Heart right ventricle (tissue), 16 donors: ENCODE data around the gene SNTB2. TPM values are rescaled to one million over a fixed set of nuclear protein-coding genes. Genes with fewer than 3 reads are reported as not detected.

Experiments used
- ATAC-seq, 8 donors: fragments of 200-7000 bp; cut with Tn5 transposase; one replicate each; pipeline ENCODE4 v1.9.1; 2020; ENCODE audit warnings: mild to moderate bottlenecking in 8 of 8, moderate library complexity in 8 of 8, moderate number of reproducible peaks in 1 of 8
- DNase-seq, 2 donors: peaks; one replicate each; pipeline ENCODE4 v3.0.0-alpha.2; 2020
- H3K27ac ChIP-seq, 10 donors: fragments of 200-600 bp; sonication (generic) in 2 of 10; one replicate each; pipeline versions ENCODE4 v1.5.0 to v1.8.0; 2020 to 2022; ENCODE audit warnings: mild to moderate bottlenecking in 3 of 10
- H3K27me3 ChIP-seq, 7 donors: fragments of 200-600 bp; one replicate each; pipeline ENCODE4 v1.8.0; 2021 to 2022; ENCODE audit warnings: mild to moderate bottlenecking in 2 of 7
- H3K36me3 ChIP-seq, 9 donors: fragments of 200-600 bp; sonication (generic) in 1 of 9; one replicate each; pipeline versions ENCODE4 v1.5.0 to v1.8.0; 2020 to 2022; ENCODE audit warnings: mild to moderate bottlenecking in 2 of 9
- H3K4me1 ChIP-seq, 9 donors: fragments of 200-600 bp; sonication (generic) in 1 of 9; one replicate each; pipeline versions ENCODE4 v1.5.0 to v1.8.0; 2020 to 2022; ENCODE audit warnings: mild to moderate bottlenecking in 4 of 9
- H3K4me3 ChIP-seq, 10 donors: fragments of 200-600 bp; sonication (generic) in 2 of 10; one replicate each; pipeline versions ENCODE4 v1.5.0 to v1.8.0; 2020 to 2022; ENCODE audit warnings: mild to moderate bottlenecking in 7 of 10, moderate library complexity in 2 of 10
- H3K9me3 ChIP-seq, 11 donors: fragments of 200-600 bp in 10 of 11; sonication (generic) in 2 of 11; one replicate each; pipeline versions ENCODE4 v1.5.0 to v1.8.0; 2013 to 2022; ENCODE audit warnings: mild to moderate bottlenecking in 2 of 11, control low read depth in 1 of 11, moderate library complexity in 1 of 11
- CTCF ChIP-seq, 9 donors: fragments of 200-600 bp; sonication (generic) in 2 of 9; IDR thresholded peaks; one replicate each; pipeline versions ENCODE4 v1.5.0 to v1.8.0; 2021 to 2022; ENCODE audit warnings: antibody characterized with exemption in 9 of 9, mild to moderate bottlenecking in 5 of 9, moderate library complexity in 1 of 9
- WGBS, 2 donors: extraction: QIAGEN DNeasy Blood & Tissue Kit; methylation state at CpG; one replicate each; pipeline ENCODE4 v1.1.7; 2013; ENCODE audit warnings: inconsistent platforms in 1 of 2; 5-methylcytosine and 5-hydroxymethylcytosine counted together
- intact Hi-C, 10 donors: fragments of 100-400 bp; cut with DNase I; formaldehyde crosslinking; loops; one replicate each; pipeline versions ENCODE4 v1.11.1 to v1.14.2; 2022
- polyA plus RNA-seq, 2 donors: library from polyadenylated mRNA; stranded (reverse); fragments of 200-250 nt; gene quantifications; one replicate each; pipeline ENCODE4 v1.2.3, GENCODE V29; 2013
- total RNA-seq, 10 donors: library from RNA; stranded (reverse); fragmentation: NEBNext Ultra II Directional in 3 of 10; extraction: Animal tissue kit (Norgen Biotek cat#: 25700) in 3 of 10; gene quantifications; one replicate each; pipeline versions ENCODE4 v1.2.1 to v1.2.4, GENCODE V29; 2021 to 2023
- donor health status: Arrhythmogenic right ventricular cardiomyopathy.
- donor health status: ischemic (EF 13 %, LVEDD 7.1; RV severe dilation, severe dysfunction).
- donor health status: healthy with polysubstance abuse.
- donor health status: DM: no; HTN: yes; CAD: no.
- donor health status: DM: no; HTN: no; CAD: no.
- donor health status: ischemic (EF 25% LVEDD 6.9; RV normal size, moderate dysfunction).
- donor health status: ischemic (EF 25% LVEDD 5.7; RV mildly dilated, moderate dysfunction).
- donor health status: healthy.
- donor health status: DM: yes; HTN: yes; CAD: no.
- donor health status: Ischemic cardiomyopathy.
- donor health status: ischemic (EF 35%, LVEDD 5.7; RV mildly dilated, moderate dysfunction).
- donor health status: nonischemic (EF 11% LVEDD 7.7; RV severe dilation, severe dysfunction).
- donor health status: DM: yes; HTN: yes; CAD: no.
- donor health status: PGD.
- donor health status: ischemic (EF 29% LVEDD 5.4; RV normal size, mild dysfunction).
- donor health status: nonischemic (EF 23%, LVEDD 6.1; RV moderate dilation, normal function).

Gene SNTB2
- total and polyA plus RNA-seq, 12 donors, result 3.0 to 15.7 (median 9.1) TPM

GRCh38 chr16:69239851-69240250 lies 52.9 kb downstream of the SNTB2 start:
- ATAC-seq (no peak), DNase-seq (no peak)
- Histone ChIP-seq H3K9me3 (no peaks in the 10 kb centered on the region), H3K36me3 (no peaks in the 10 kb centered on the region), H3K27me3 (no peaks in the 10 kb centered on the region), H3K27ac (no peak overlapping the region), H3K4me1 (peaks cover 0 to 45% (median 6%) of the 10 kb centered on the region in 9 donors), H3K4me3 (no peak overlapping the region)
- WGBS, 2 donors, result 49 to 55% methylated on average over 1 of the region's 1 CpG
- TF ChIP-seq CTCF (IDR thresholded peaks at IDR 0.05), result no peak
- intact Hi-C loops, result no loop called here

GRCh38 chr16:69240331-69240730 lies 53.4 kb downstream of the SNTB2 start:
- Histone ChIP-seq H3K9me3 (no peaks in the 10 kb centered on the region), H3K4me1 (peaks cover 0 to 40% (median 6%) of the 10 kb centered on the region in 9 donors), H3K4me3 (no peak overlapping the region), H3K27me3 (no peaks in the 10 kb centered on the region), H3K36me3 (peaks cover 0 to 4% (median 0%) of the 10 kb centered on the region in 9 donors), H3K27ac (no peak overlapping the region)
- intact Hi-C loops, result no loop called here
- WGBS, 2 donors, result 71 to 84% methylated on average over 2 of the region's 2 CpGs
- TF ChIP-seq CTCF (IDR thresholded peaks at IDR 0.05), result no peak
- DNase-seq (no peak), ATAC-seq (no peak)

GRCh38 chr16:69241926-69242325 lies 55.0 kb downstream of the SNTB2 start:
- ATAC-seq (no peak), DNase-seq (no peak)
- Histone ChIP-seq H3K36me3 (peaks cover 0 to 13% (median 0%) of the 10 kb centered on the region in 9 donors), H3K9me3 (no peaks in the 10 kb centered on the region), H3K4me1 (peaks cover 0 to 26% (median 4%) of the 10 kb centered on the region in 9 donors), H3K27ac (no peak overlapping the region), H3K4me3 (no peak overlapping the region), H3K27me3 (no peaks in the 10 kb centered on the region)
- WGBS, 2 donors, result 86 to 93% methylated on average over 4 of the region's 4 CpGs
- no peak for TF ChIP-seq CTCF (IDR thresholded peaks at IDR 0.05)
- intact Hi-C loops, result no loop called here

GRCh38 chr16:69243479-69243878 lies 56.5 kb downstream of the SNTB2 start:
- Histone ChIP-seq H3K4me1 (peaks cover 0 to 10% (median 0%) of the 10 kb centered on the region in 9 donors), H3K27ac (no peak overlapping the region), H3K27me3 (no peaks in the 10 kb centered on the region), H3K9me3 (no peaks in the 10 kb centered on the region), H3K4me3 (no peak overlapping the region), H3K36me3 (peaks cover 0 to 28% (median 0%) of the 10 kb centered on the region in 9 donors)
- ATAC-seq (no peak), DNase-seq (no peak)
- TF ChIP-seq CTCF (IDR thresholded peaks at IDR 0.05), result no peak
- WGBS, 2 donors, result 82 to 94% methylated on average over 2 of the region's 2 CpGs
- intact Hi-C loops, result no loop called here
